Measurements from ENCODE around the gene ARHGEF33.

DNA sequence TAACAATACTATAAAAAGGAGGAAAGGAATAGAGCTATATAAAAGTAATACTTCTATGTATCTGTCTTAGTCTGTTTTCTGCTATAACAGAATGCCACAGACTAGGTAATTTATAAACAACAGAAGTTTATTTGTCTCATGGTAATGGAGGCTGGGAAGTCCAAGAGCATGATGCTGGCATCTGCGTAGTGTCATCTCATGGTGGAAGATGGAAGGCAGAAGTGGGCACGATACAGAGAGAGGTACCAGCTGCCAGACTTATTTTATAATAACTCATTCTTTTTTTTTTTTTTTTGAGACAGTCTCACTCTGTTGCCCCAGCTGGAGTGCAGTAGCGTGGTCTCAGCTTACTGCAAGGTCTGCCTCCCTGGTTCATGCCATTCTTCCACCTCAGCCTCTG lies 18.2 kb upstream of the ARHGEF33 start:
- TF ChIP-seq CTCF (conservative IDR thresholded peaks at IDR 0.05; ENCODE audit: low read depth, low read length) = no peak
- no peak for TF ChIP-seq EZH2 (IDR thresholded peaks at IDR 0.05; ENCODE audit: low read length, unreplicated experiment)
- TF ChIP-seq EZH2phosphoT487 (IDR thresholded peaks at IDR 0.05; ENCODE audit: borderline replicate concordance, low read length) = no peak

Data from PC-3 (cell line).